ENCODE results near the gene MRGPRF. TPM values are rescaled to one million over a fixed set of nuclear protein-coding genes. Genes with fewer than 3 reads are reported as not detected.
A peak's percentile ranks its signal among the peaks of the same experiment; 100 is the strongest.

MRGPRF gene
- total and polyA plus RNA-seq, 5 donors from 2014 or later, result not detected

DNA sequence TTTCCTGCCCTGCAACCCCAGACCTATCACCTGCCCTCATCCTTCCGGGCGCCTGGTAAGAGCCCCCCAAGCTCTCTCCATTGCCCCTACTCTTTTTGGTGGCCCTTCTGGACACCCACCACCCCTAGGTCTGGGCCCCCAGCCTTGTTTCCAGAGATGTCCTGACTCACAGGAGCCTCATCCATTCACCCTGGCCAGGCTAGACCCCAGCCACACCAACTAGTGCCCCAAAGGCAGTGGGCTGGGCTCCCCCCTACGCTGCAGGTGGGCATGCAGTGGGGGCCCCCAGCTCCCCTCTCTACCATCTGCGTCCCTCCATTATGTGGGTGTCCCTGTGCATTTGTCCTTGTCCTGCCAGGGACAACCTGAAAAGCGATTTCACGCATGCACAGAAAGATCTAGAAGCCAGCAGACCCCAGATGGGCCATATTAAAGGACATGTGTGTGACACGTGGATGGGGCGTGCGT lies 1.4 kb downstream of the MRGPRF start:
- Mint-ChIP-seq H3K27me3 (peaks cover 41% of the 10 kb centered on the region), H3K9me3 (no peaks in the 10 kb centered on the region), H3K4me3 (no peak overlapping the region), H3K36me3 (no peaks in the 10 kb centered on the region), H3K27ac (no peak overlapping the region), H3K4me1 (peaks cover 0 to 4% (median 0%) of the 10 kb centered on the region in 4 donors)
- Histone ChIP-seq H3K27ac (ENCODE audit: insufficient read depth, low read length, poor library complexity, severe bottlenecking) (no peak overlapping the region), H3K4me3 (ENCODE audit: low read depth, low read length) (no peak overlapping the region), H3K27me3 (ENCODE audit: control insufficient read depth, insufficient read depth, low read length) (no peaks in the 10 kb centered on the region), H3K4me1 (ENCODE audit: control insufficient read depth, insufficient read depth, low read length, poor library complexity, severe bottlenecking) (no peaks in the 10 kb centered on the region), H3K36me3 (ENCODE audit: control insufficient read depth, insufficient read depth, low read length) (no peaks in the 10 kb centered on the region), H3K9me3 (ENCODE audit: control insufficient read depth in 2 of 2, low read length in 2 of 2) (no peaks in the 10 kb centered on the region)
- no peak for DNase-seq
- ATAC-seq (ENCODE audit: low read depth in 2 of 2), result no peak

DNA sequence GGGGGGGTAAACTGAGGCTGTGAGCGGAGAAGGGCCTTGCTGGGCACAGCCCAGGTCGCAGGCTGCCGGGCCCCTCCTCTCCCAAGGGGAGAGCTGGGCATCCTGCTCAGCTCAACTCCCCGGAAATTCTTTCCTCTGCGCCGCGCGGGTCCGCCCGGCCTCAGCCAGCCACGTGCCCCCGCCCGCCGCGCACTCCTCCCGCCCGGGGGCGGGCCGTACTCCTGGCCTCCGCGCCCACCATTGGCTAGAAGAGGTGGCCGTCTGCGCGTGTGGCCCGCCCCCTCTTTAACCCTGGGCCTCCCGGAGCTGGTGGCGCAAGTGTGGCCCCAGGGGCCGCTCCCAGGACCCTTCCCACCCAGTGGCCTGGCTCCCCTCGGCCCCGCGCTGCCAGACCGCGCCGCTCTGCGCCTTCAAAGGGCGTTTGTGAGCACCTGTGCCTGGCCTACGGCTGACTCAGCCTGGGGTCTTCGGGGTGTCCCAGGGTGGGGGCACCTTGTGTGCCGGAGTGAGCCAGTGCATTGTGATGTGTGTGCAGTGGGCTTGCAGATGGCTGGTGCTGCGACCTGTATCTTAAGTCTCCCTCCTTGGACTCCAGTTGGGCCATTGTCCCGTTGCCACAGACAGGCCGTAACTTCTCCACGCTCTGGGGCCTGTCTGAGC lies 2.0 kb downstream of the MRGPRF start:
- Histone ChIP-seq H3K4me3 (ENCODE audit: low read depth, low read length) (no peak overlapping the region), H3K36me3 (ENCODE audit: control insufficient read depth, insufficient read depth, low read length) (no peaks in the 10 kb centered on the region), H3K9me3 (ENCODE audit: control insufficient read depth in 2 of 2, low read length in 2 of 2) (no peaks in the 10 kb centered on the region), H3K27ac (ENCODE audit: insufficient read depth, low read length, poor library complexity, severe bottlenecking) (no peak overlapping the region), H3K4me1 (ENCODE audit: control insufficient read depth, insufficient read depth, low read length, poor library complexity, severe bottlenecking) (no peaks in the 10 kb centered on the region), H3K27me3 (ENCODE audit: control insufficient read depth, insufficient read depth, low read length) (no peaks in the 10 kb centered on the region)
- Mint-ChIP-seq H3K4me3 (no peak overlapping the region), H3K27me3 (peaks cover 41% of the 10 kb centered on the region), H3K4me1 (peaks cover 0 to 4% (median 0%) of the 10 kb centered on the region in 4 donors), H3K36me3 (no peaks in the 10 kb centered on the region), H3K27ac (no peak overlapping the region), H3K9me3 (no peaks in the 10 kb centered on the region)
- ATAC-seq (ENCODE audit: low read depth in 2 of 2) (no peak), DNase-seq (peak in 1 of 3 donors; percentile 53)

DNA sequence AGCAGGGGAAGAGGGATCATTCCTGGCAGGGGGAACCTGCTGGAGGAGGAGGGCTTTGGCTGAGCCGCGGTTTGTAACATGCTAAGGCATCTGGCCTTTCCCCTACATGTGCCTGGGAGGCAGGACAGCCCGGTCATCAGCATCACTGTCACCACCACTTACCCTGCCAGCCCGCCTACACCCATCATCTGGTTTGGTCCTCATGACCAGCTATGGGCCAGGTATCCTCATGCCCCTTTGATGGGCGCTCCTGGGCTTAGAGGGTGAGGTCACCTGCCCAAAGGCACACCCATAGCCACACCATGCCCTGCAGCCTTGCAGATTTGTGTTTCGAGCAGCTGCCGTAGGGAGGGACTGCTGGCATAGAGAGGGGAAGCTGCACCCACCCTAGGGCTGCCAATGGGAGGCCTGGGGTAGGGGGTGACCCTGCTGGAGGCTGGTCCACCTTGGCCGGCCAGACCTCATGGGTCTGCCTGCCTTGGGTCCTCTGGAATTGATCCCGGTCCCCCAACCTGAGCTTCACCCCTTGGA lies 2.6 kb downstream of the MRGPRF start:
- peaks cover 46% of the 10 kb centered on the region for H3K27me3 Mint-ChIP-seq
- no peak overlapping the region for H3K27ac ChIP-seq (ENCODE audit: insufficient read depth, low read length, poor library complexity, severe bottlenecking)
- no peak overlapping the region for H3K4me3 Mint-ChIP-seq
- no peak overlapping the region for H3K27ac Mint-ChIP-seq
- H3K9me3 ChIP-seq (ENCODE audit: control insufficient read depth in 2 of 2, low read length in 2 of 2), result no peaks in the 10 kb centered on the region
- DNase-seq, result no peak
- no peak for ATAC-seq (ENCODE audit: low read depth in 2 of 2)
- H3K9me3 Mint-ChIP-seq, result no peaks in the 10 kb centered on the region
- H3K4me1 Mint-ChIP-seq, result peaks cover 0 to 4% (median 0%) of the 10 kb centered on the region in 4 donors
- H3K36me3 ChIP-seq (ENCODE audit: control insufficient read depth, insufficient read depth, low read length), result no peaks in the 10 kb centered on the region
- H3K4me1 ChIP-seq (ENCODE audit: control insufficient read depth, insufficient read depth, low read length, poor library complexity, severe bottlenecking), result no peaks in the 10 kb centered on the region
- H3K27me3 ChIP-seq (ENCODE audit: control insufficient read depth, insufficient read depth, low read length), result no peaks in the 10 kb centered on the region
- no peaks in the 10 kb centered on the region for H3K36me3 Mint-ChIP-seq
- no peak overlapping the region for H3K4me3 ChIP-seq (ENCODE audit: low read depth, low read length)

DNA sequence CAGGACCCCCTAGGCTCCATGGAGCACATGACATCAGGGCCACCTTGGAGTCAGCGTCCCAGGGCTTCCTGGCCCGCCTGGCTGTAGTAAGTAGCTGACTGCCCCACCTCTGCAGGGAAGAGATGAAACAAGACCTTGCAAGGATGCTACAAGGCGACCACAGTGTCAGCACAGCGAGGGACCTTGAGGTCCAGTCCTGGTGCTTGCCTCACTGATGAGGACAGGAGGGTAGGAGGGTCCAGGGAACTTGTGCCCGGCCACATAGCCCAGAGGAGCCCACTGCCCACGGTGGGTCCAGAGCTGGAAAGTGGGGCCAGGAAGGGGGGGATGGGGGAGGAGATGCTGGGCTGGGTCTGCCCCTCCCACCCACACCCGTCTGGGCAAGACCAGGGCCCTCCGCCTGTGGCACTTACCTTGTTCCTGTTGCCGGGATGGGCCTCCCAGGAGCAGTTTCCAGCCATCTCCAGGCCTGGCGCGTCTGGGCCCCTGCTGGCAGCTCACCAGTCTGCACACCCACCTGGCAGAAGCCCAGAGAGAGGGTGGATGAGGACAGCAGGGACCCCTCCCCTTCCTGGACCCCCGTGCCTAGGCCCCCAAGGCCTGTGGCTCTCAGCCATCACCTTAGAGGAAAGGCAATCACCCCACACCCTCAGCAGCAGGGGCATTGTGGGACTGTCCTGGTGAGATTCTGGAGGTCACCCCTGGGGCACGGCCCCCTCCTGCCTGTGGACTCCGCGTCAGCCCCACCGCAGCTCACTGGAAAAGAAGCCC lies 3.4 kb downstream of the MRGPRF start:
- ATAC-seq (ENCODE audit: low read depth in 2 of 2) (no peak), DNase-seq (no peak)
- Histone ChIP-seq H3K27ac (ENCODE audit: insufficient read depth, low read length, poor library complexity, severe bottlenecking) (no peak overlapping the region), H3K4me3 (ENCODE audit: low read depth, low read length) (no peak overlapping the region), H3K27me3 (ENCODE audit: control insufficient read depth, insufficient read depth, low read length) (no peaks in the 10 kb centered on the region), H3K9me3 (ENCODE audit: control insufficient read depth in 2 of 2, low read length in 2 of 2) (no peaks in the 10 kb centered on the region), H3K4me1 (ENCODE audit: control insufficient read depth, insufficient read depth, low read length, poor library complexity, severe bottlenecking) (no peaks in the 10 kb centered on the region), H3K36me3 (ENCODE audit: control insufficient read depth, insufficient read depth, low read length) (no peaks in the 10 kb centered on the region)
- Mint-ChIP-seq H3K27me3 (peaks cover 46% of the 10 kb centered on the region), H3K9me3 (no peaks in the 10 kb centered on the region), H3K4me1 (peaks cover 0 to 4% (median under 1%) of the 10 kb centered on the region in 4 donors), H3K36me3 (no peaks in the 10 kb centered on the region), H3K4me3 (no peak overlapping the region), H3K27ac (no peak overlapping the region)

DNA sequence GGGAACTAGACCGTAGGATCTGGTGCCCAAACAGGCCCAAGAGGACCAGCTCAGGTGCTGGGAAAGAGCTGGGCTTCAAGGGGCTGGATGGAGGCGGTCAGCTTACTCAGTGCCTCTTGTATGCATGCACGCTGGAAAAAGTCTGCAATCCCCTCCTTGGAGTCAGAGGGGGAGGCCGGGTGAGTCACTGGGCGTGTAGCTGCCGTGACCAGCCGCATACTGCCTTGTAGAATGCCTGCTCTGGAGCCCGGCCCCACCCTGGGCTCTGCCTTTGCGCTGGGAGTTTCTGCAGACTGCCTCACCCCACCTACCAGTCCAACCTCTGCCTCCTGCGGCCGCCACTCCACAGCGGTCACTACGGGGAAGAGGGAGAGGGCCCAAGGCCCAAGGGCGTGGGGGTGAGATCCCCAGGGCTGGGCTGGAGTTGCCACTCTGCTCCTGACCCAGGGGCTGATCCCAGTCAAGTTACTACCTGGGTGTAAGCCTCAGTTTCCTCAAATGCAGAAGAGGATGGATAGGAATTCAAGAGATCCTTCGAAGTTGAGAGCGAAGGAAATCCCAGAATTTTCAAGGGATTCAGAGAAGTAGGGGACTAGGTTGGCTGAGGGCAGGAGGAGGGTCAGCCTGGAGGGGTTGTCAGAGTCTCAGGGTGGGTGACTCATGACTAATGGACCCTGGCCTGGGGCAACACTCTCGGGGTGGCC lies 4.2 kb downstream of the MRGPRF start:
- H3K27ac Mint-ChIP-seq, result no peak overlapping the region
- DNase-seq (no peak), ATAC-seq (ENCODE audit: low read depth in 2 of 2) (no peak)
- H3K9me3 Mint-ChIP-seq, result no peaks in the 10 kb centered on the region
- Histone ChIP-seq H3K27me3 (ENCODE audit: control insufficient read depth, insufficient read depth, low read length) (no peaks in the 10 kb centered on the region), H3K36me3 (ENCODE audit: control insufficient read depth, insufficient read depth, low read length) (no peaks in the 10 kb centered on the region), H3K27ac (ENCODE audit: insufficient read depth, low read length, poor library complexity, severe bottlenecking) (no peak overlapping the region), H3K9me3 (ENCODE audit: control insufficient read depth in 2 of 2, low read length in 2 of 2) (no peaks in the 10 kb centered on the region), H3K4me3 (ENCODE audit: low read depth, low read length) (no peak overlapping the region), H3K4me1 (ENCODE audit: control insufficient read depth, insufficient read depth, low read length, poor library complexity, severe bottlenecking) (no peaks in the 10 kb centered on the region)
- H3K4me3 Mint-ChIP-seq, result no peak overlapping the region
- H3K36me3 Mint-ChIP-seq, result no peaks in the 10 kb centered on the region
- H3K27me3 Mint-ChIP-seq, result peaks cover 46% of the 10 kb centered on the region
- H3K4me1 Mint-ChIP-seq, result peaks cover 0 to 4% (median under 1%) of the 10 kb centered on the region in 4 donors

DNA sequence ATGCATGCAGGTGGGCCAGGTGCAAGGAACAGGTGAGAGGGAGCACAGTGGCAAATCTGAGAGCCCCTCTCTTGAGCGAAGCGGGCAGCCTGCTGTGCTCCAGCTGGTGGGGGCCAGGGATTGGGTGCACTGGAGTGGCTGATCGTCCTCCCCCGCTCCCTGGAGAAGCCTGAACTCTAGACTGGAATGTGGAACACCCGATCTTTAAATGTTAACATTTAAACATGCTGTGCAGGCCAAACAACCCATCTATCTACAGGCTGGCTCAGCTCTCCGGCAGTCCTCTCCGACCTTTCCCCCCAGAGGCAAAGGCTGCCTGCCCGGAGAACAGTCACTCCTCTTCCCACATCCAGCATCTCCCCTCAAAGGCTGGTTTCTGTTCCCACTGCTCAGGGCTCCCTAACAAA lies 5.1 kb downstream of the MRGPRF start:
- Mint-ChIP-seq H3K4me1 (peaks cover 0 to 4% (median under 1%) of the 10 kb centered on the region in 4 donors), H3K9me3 (no peaks in the 10 kb centered on the region), H3K36me3 (no peaks in the 10 kb centered on the region), H3K27me3 (peaks cover 46% of the 10 kb centered on the region), H3K27ac (no peak overlapping the region), H3K4me3 (no peak overlapping the region)
- no peak overlapping the region for H3K4me3 ChIP-seq (ENCODE audit: low read depth, low read length)
- ATAC-seq (ENCODE audit: low read depth in 2 of 2) (no peak), DNase-seq (no peak)
- no peaks in the 10 kb centered on the region for H3K36me3 ChIP-seq (ENCODE audit: control insufficient read depth, insufficient read depth, low read length)
- H3K4me1 ChIP-seq (ENCODE audit: control insufficient read depth, insufficient read depth, low read length, poor library complexity, severe bottlenecking), result no peaks in the 10 kb centered on the region
- no peaks in the 10 kb centered on the region for H3K9me3 ChIP-seq (ENCODE audit: control insufficient read depth in 2 of 2, low read length in 2 of 2)
- no peaks in the 10 kb centered on the region for H3K27me3 ChIP-seq (ENCODE audit: control insufficient read depth, insufficient read depth, low read length)
- H3K27ac ChIP-seq (ENCODE audit: insufficient read depth, low read length, poor library complexity, severe bottlenecking), result no peak overlapping the region

DNA sequence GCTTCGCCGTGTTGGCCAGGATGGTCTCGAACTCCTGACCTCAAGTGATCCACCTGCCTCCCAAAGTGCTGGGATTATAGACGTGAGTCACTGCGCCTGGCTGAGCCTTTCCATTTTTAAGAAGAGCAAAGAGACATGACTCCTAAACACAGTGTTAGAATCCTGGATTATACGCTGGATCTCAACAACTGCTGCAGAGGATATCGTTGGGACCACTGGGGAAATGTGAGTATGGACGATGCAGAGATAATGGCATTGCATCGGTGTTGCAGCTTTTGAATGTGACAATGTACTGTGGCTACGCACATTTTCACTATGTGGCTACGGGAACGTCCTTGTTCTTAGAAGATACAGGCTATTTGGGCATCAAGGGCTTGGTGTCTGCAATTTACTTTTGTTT lies 6.2 kb downstream of the MRGPRF start:
- ATAC-seq (ENCODE audit: low read depth in 2 of 2) (no peak), DNase-seq (no peak)
- H3K9me3 ChIP-seq (ENCODE audit: control insufficient read depth in 2 of 2, low read length in 2 of 2), result no peaks in the 10 kb centered on the region
- Mint-ChIP-seq H3K36me3 (no peaks in the 10 kb centered on the region), H3K27ac (no peak overlapping the region), H3K4me3 (no peak overlapping the region), H3K4me1 (peaks cover 0 to 3% (median under 1%) of the 10 kb centered on the region in 4 donors), H3K9me3 (no peaks in the 10 kb centered on the region), H3K27me3 (peaks cover 42% of the 10 kb centered on the region)
- H3K4me3 ChIP-seq (ENCODE audit: low read depth, low read length), result no peak overlapping the region
- no peak overlapping the region for H3K27ac ChIP-seq (ENCODE audit: insufficient read depth, low read length, poor library complexity, severe bottlenecking)
- H3K36me3 ChIP-seq (ENCODE audit: control insufficient read depth, insufficient read depth, low read length), result no peaks in the 10 kb centered on the region
- H3K27me3 ChIP-seq (ENCODE audit: control insufficient read depth, insufficient read depth, low read length), result no peaks in the 10 kb centered on the region
- H3K4me1 ChIP-seq (ENCODE audit: control insufficient read depth, insufficient read depth, low read length, poor library complexity, severe bottlenecking), result no peaks in the 10 kb centered on the region

Measured in CD4-positive, CD25-positive, alpha-beta regulatory T cell (primary cell).